Measurements from ENCODE around the gene GAS7.

The GAS7 gene

GRCh38 chr17:9973669-9974447 lies 224.5 kb downstream of the GAS7 start:
- no peak for DNase-seq

GRCh38 chr17:9971991-9972390 lies 226.4 kb downstream of the GAS7 start:
- DNase-seq = no peak

- no peak for DNase-seq
Measured at GRCh38 chr17:9969301-9969935, 229.0 kb downstream of the GAS7 start.

- DNase-seq = no peak
Measured at GRCh38 chr17:9968881-9969280, 229.5 kb downstream of the GAS7 start.

GRCh38 chr17:9968008-9968407 lies 230.4 kb downstream of the GAS7 start:
- DNase-seq = no peak

GRCh38 chr17:9959377-9959981 lies 238.9 kb downstream of the GAS7 start:
- peak; percentile 3 for DNase-seq

GRCh38 chr17:9958586-9959281 lies 239.7 kb downstream of the GAS7 start:
- DNase-seq = no peak

GRCh38 chr17:9957244-9957643 lies 241.2 kb downstream of the GAS7 start:
- no peak for DNase-seq

- no peak for DNase-seq
Measured at GRCh38 chr17:9956474-9957131, 241.8 kb downstream of the GAS7 start.

GRCh38 chr17:9953492-9953891 lies 244.9 kb downstream of the GAS7 start:
- DNase-seq = no peak

GRCh38 chr17:9951803-9952202 lies 246.6 kb downstream of the GAS7 start:
- DNase-seq = no peak

GRCh38 chr17:9948928-9949327 lies 249.5 kb downstream of the GAS7 start:
- DNase-seq = no peak

GRCh38 chr17:9944704-9945103 lies 253.7 kb downstream of the GAS7 start:
- DNase-seq = no peak

GRCh38 chr17:9943343-9943742 lies 255.1 kb downstream of the GAS7 start:
- DNase-seq = no peak

GRCh38 chr17:9942885-9943284 lies 255.5 kb downstream of the GAS7 start:
- no peak for DNase-seq

GRCh38 chr17:9941305-9941704 lies 257.1 kb downstream of the GAS7 start:
- no peak for DNase-seq

- no peak for DNase-seq
Measured at GRCh38 chr17:9940841-9941240, 257.6 kb downstream of the GAS7 start.

GRCh38 chr17:9938764-9939163 lies 259.6 kb downstream of the GAS7 start:
- no peak for DNase-seq

- no peak for DNase-seq
Measured at GRCh38 chr17:9937901-9938300, 260.5 kb downstream of the GAS7 start.

- no peak for DNase-seq
Measured at GRCh38 chr17:9937241-9937761, 261.1 kb downstream of the GAS7 start.

- DNase-seq = no peak
Measured at GRCh38 chr17:9936095-9936494, 262.3 kb downstream of the GAS7 start.

GRCh38 chr17:9935408-9935807 lies 263.0 kb downstream of the GAS7 start:
- DNase-seq = no peak

GRCh38 chr17:9934331-9934730 lies 264.1 kb downstream of the GAS7 start:
- DNase-seq = no peak

Data from DMS 273 treated with DMSO at 0.1 percent for 48 hours (cell line).